Activated CD8-positive, alpha-beta memory T cell treated with anti-CD3 and anti-CD28 coated beads, Interleukin-2, amount 50 U/mL, for 4 hours (primary cell): ENCODE data around the gene ITPR1.

Source experiments
- DNase-seq: peaks from one replicate; pipeline ENCODE4 v3.0.0-alpha.2; 2020

ITPR1 gene

DNA sequence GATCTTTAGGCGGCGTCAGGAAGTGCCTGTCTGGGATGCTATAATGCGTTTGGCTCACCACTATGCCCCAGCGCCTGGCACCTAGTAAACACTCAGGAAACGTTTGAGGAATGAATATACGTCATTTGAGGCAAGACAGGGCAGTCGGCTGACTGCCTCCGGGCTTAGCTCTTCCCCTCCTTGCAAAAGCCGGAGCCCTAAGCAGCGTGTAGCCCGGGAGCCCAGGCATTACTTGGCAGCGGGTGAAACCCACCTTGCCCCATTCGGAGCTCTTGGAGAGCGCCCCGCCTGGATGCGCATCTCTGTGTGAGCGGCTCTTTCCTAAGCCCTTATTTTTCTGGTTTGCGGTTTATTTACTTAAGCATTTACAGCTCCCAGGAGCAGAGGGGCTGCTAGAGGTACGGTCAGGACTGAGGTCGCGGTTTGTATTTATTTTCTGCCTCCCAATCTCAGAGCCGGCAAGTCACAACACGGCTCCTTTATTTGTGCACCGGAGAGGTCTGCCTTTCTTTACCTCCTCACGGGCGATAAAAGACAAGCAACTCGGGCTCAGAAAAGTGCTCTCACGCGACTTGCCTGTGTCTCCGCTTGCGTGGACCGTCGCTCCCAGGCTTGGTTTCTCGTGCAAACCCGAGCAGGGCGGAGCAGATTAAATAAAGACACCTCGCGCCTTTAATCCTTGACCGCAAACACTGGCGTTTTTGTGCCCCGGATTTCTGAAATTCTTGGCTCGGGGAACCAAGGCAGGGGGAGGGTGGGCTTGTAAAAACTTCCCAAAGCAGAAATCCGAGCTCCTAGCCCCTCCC is 737 bp upstream of the ITPR1 start:
- DNase-seq: peak; percentile 42

DNA sequence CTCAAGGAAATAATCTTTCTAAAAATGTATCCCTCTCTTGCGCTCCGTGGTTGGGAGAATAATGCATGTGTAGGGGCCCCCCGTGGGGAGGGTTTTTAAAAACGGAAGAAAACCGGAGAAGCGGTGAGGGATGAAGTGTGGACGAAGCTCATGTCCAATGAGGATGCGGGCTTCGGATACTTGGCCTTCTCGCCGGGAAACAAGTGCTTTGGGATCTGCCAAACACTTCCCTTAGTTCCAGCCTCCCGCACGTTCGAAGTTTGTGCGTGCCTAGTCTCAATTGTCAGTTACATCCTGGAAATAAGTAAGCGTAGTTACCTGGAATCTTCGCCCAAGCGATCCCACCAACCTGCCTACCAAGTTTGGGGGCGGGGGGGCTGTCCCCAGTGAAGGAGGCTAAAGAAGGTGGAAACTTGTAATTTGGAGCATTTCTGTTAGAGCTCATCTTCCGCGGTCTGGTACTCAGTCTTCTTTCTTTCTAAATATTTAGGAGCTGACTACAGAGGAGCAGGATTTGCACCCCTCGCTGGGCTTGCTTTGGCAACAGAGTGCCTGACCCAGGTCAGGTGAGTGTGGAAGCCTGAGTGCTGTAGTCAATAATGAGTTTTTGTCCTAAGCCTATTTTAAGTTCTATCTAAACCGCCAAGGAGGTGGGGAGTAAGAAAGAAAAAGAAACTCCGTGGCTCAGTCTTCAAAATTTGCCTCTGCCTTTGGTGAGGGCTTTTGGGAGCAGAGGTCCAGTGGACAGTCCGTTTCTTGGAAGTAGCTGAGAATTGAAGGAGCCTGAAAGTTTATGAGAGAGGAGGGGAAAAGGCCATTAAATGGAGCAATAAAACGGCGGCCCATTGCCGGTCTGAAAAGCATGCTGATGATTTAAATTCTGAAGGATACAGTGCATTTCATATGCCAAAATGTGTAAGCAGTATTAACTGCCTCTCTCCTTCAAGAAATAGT is 1.1 kb downstream of the ITPR1 start:
- DNase-seq: peak; percentile 27

DNA sequence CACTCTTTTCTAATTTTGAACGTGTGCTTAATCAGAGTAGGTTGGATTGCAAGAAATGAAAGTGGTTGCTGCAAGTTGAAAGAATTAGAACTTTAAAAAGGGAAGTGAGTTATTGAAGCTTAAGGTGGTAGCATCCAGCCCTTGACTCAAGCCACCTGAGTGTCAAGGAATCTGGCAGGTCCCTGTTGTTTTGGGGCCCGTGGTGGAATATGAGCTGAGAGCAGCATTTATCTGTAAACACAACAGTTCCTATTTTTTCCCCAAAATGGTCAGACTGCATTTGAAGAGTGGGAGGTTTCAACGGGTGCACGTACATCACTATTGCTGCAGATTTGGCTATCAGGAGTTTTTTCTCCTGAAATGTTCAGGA is 1.7 kb downstream of the ITPR1 start:
- no peak for DNase-seq

GRCh38 chr3:4495294-4496086 is 2.3 kb downstream of the ITPR1 start:
- DNase-seq: no peak

DNA sequence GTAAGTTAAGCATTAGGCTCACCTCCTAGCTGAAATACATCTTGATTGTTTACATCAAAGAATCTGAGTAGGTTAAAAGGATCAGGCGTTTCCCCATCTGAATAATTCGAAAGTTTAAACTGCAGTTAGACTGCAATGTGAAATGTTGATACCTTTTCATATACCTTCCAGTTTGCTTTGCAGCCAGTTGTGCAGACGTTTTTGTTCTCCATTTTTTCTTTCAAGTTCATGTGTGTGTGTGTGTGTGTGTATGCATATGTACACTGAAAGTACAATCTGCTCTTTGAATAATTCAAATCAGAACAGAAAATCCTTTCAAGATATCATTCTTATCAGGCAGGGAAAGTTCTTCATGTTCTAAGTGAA is 2.9 kb downstream of the ITPR1 start:
- no peak for DNase-seq

DNA sequence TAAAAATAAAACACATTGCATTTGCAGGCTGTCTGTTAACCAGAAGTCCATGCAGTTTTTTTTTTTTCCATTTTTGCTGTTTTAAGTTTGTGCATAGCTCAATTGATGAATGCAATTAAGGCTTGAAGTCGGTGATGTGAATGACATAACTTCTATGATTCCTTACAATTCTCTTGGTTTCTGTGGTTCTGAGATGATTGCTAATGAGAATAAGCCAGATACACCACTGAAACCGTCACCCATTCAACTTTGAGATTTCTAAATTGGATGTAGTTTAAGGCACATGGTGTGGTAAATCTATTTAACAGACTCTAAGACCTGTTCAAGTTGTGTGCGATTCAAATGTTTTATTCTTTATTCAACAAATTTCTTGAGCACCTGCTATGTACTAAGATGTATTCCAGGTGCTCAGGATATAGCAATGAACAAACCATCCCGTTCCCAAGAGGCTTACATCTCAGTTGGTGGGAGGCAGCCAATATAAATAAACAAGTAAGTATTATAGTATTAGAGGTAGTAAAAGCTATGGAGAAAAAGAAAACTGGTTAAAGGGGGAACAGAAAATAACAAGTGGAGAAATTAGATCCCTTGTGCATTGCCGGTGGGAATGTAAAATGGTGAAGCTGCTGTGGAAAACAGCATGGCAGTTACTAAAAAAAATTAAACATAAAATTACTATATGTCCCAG is 4.0 kb downstream of the ITPR1 start:
- DNase-seq: no peak

DNA sequence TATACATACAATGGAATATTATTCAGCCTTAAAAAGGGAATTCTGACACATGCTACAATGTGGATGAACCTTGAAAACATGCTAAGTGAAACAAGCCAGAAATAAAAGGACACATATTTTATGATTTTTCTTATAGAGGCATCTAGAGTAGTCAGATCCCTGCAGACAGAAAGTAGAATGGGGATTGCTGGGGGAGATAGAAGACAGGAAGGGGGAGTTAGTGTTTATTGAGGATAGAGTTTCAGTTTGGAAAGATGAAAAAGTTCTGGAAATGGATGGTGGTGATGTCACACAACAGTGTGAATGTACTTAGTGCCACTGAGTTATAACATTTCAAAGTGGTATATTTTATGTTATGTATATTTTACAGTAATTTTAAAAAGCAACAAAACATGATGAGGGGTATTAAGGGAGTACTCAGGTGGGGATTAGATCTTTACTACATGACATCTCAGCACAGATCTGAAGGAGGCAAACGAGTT is 4.7 kb downstream of the ITPR1 start:
- no peak for DNase-seq

- DNase-seq: no peak
Measured at GRCh38 chr3:4498446-4498845, 5.3 kb downstream of the ITPR1 start.

GRCh38 chr3:4501437-4501836 is 8.3 kb downstream of the ITPR1 start:
- no peak for DNase-seq

DNA sequence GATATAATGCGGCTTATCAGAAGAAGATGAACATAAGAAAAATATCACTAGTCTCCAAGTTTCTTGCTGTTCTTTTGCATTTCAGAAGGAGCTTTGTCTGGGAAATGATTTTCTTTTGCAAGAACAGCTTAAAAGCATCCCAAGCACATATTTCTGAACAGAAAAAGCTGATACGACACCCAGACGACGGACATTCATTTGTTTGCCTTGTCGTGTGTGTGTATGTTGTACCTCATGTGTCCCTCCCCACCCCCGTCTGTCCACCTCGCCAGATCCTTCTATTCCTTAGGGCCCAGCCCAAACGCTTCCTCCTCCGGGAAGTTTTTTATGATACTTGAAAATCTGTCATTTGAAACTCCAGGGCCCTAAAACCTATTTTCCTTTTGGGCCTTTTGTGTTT is 8.8 kb downstream of the ITPR1 start:
- no peak for DNase-seq

GRCh38 chr3:4503050-4503449 is 9.9 kb downstream of the ITPR1 start:
- no peak for DNase-seq

GRCh38 chr3:4504340-4505261 is 11.5 kb downstream of the ITPR1 start:
- peak; percentile 34 for DNase-seq

GRCh38 chr3:4505688-4506558 is 12.8 kb downstream of the ITPR1 start:
- no peak for DNase-seq

- no peak for DNase-seq
Measured at GRCh38 chr3:4506559-4507023, 13.4 kb downstream of the ITPR1 start.

DNA sequence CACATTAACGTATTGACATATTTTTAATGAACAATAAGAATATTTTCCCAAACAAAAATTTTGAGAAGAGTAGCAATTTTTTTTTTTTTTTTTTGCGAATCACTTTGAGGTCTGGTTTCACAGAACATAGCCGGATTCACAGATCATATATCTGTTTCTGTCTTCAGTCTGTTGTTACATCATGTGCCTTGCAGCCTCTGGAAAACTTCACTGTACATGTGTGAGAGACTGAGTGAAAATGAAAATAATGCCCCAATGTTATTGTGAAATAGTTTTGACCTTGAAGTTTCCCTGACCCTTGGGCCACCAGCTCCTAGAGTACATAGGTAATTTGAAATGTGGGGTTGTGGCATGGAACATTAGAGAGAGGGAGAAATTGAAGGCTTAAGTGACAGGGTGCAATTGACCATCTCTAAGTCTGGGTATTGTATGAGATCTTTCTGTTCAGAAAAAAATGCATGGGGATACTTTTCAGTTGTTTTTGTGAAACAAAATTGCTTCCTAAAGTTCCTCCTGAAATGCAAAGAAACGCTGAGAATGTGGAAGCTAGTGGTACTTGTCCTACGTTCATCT is 14.0 kb downstream of the ITPR1 start:
- no peak for DNase-seq

DNA sequence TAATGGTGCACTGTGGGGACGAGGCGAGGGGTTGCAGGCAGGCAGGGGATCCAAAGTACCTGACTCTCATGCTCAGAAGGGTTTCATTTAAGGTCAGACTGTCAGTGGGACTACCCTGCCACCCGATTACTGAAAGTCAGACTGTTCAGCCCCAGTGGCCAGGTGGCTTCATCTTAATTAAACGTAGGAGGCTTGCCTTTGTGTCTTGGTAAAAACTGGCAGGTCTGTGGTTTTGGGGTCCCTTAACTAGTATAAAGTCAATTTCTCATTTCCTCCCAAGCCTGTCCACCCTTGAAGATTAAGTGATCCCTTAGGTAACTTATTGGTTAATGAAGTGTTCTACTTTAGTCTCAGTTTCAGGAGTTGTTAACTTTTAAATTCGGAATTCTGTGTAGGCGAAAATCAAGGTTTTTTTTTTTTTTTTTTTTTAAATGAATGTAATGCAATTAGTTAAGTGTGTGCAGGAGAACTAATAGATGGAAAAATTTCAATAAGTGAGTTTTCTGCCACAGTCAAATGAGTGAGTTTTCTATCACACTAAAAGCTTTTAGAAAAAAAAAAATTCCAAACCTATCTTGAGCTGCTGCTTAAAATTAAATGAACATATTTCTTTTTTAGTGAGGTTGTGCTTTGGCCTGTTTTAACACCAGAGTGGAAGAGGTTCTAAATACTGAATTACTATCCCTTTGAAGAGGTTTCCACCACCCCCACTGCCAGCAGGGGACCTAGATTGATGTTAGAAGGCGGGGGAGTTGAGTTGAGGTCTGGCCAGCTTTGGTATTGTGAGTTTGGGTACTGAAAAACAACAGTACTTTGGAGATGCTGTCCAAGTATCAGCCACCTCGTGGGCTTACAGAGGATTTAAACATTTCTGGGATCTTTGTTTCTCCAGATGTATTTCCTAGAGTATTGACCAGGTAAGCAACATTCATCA is 15.2 kb downstream of the ITPR1 start:
- DNase-seq: no peak

DNA sequence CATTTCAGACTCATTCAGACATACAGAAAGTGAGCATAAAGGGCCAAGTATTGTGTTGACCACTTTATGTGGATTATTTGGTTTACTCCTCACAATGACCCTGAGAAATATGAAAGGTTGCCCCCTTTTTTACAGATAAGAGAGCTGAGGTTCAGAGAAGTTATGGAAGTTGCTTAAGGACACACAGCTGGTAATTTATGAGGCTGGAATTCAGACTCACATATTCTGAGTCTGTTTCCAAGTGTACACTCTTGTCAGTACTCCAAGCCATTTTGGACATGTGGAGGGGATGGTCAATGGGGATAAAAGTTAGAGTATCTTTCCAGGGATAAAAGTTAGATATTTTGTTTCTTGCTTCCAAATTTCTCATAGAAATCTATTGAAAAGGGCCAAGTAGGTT is 15.9 kb downstream of the ITPR1 start:
- DNase-seq: no peak

DNA sequence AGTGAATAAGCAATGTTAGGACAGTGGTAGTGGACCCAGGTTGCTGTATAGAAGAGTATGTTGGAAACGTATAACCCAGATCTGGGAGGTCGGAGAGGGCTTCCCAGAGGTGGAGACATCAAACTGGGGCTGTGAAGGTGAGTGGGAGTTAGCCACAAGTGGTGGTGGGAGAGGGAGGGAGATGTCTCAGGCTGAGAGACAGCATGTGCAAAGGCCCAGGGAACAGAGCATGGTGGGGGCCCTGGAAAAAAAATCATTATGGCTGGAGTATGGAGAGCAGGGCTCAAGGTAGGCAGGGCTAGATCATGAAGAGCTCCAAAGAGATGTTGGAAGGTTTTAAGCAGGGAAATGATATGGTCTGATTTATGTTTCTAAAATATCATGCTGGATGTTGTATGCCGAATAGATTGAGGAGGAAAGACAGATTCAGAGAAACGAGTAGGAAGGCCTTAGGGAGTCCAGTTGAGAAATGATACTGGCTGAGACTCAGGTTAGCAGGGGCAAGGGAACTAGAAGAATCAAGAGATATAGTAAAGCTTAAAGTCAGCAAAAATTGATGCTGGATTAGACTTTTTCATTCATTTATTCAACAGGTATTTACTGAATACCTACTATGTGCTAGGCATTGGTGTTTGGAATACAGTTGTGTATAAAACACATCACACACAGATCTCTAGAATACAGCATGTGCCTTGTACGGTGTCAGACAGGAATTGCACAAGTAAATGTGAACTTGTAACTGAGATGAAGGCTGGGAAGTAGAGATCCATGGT is 17.0 kb downstream of the ITPR1 start:
- no peak for DNase-seq
